Endometrial microvascular endothelial cells (primary cell): ENCODE data around the gene IKZF4. TPM values are rescaled to one million over a fixed set of nuclear protein-coding genes. Genes with fewer than 3 reads are reported as not detected.
"Not testable (repeated sequence)": the region's sequence is repeated elsewhere in the genome, so short reads cannot be mapped to it uniquely, and the experiment has no call there.

Experiments used
- in situ Hi-C: cut with HindIII; loops from 2 replicates; pipeline ENCODE4 v1.10.0; 2017; ENCODE audit warnings: low sequenced_read_pairs, low pct_unique_long_range_greater_than_20kb; ENCODE audit errors: inconsistent ontology term
- total RNA-seq: library from RNA; depleted of rRNA; stranded (reverse); fragments of >200 nt; gene quantifications from one replicate; pipeline ENCODE4 v1.2.3, GENCODE V29; 2015; ENCODE audit errors: inconsistent ontology term

The IKZF4 gene
- total RNA-seq: 1.0 TPM

DNA sequence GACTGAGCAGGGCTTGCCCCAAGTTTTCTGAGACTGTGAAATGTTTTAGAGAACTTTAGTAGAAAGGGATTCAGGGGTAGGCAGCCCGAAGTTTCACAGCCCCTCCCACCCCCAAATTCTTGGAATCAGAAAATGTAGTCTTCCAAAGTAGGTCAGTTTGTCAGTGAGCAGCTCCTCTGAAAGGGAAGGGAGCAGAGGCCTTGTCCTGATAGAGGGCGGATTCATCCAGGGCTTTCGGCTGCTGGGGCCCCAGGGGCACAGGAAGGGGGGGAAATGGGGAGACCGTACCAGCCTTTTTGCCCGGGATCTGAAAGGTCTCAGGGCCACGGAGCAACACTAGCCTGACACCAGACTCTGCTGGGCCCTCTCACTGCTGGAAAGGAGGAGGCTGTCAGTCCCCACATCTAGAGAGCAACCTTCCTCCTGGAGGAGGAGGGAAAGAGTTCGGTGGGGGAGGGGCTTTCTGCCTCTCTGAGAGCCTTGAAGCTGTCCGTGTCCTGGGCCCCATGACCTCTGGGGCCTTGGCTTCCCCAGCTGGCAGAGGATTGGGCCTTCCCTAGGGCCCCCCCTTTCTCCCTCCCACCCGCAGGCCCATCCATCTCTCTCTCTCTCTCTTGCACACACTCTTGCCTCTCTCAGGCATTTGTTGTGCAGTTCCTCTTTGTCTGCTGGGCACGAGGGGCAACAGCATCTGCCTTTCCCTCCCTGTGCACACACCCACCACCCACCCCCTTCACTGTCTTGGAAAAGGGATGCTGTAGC, at the start of gene IKZF4:
TSS of gene IKZF4 (plus strand) at position 621 of the 762 bp plus-strand sequence. CDS start 451 bp downstream, outside the sequence.
- in situ Hi-C loops: no loop called here

- in situ Hi-C loops: no loop called here
Measured at GRCh38 chr12:55972042-55972441, 48.8 kb upstream of the IKZF4 start.

DNA sequence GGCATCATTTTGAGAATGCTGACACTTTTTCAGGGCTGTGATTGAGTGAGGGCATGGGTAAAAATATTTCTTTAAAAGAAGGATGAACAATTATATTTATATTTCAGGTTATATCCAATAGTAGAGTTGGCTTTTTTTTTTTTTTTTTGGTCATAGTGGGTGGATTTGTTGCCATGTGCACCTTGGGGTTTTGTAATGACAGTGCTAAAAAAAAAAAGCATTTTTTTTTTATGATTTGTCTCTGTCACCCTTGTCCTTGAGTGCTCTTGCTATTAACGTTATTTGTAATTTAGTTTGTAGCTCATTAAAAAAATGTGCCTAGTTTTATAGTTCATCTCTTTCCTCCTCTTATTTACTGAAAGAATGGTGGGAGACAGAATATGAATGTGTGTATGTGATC, 48.4 kb upstream of the IKZF4 start:
- in situ Hi-C loops: no loop called here

DNA sequence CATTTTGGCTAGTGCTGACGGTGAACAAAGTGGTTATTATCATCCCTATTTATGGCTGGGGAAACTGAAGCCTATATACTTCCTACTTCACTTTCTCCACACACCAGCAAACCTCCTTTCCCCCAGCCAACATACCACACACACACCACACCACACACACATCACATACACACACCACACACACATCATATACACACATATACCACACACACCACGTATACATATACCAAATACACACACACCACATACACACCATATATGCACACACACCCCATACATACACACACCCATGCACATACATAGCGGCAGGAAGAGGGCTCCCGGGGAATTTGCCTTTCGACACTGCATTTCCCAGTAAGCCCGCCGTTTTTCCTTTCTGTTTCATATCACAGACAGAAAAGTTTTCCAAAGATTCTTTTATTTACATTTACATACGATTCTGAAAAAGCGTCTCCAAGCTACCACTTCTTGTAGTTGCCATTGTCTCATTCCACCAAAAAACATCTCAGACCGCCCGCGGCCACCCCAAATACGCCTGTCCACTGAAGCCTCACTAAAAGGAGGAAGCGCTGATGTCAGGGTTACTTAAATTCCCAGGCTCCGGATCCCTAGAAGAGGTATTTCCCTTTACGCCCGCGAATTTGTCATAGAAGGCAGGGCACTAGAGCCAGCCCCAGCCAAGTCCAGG, 47.8 kb upstream of the IKZF4 start:
- in situ Hi-C loops: no loop called here

DNA sequence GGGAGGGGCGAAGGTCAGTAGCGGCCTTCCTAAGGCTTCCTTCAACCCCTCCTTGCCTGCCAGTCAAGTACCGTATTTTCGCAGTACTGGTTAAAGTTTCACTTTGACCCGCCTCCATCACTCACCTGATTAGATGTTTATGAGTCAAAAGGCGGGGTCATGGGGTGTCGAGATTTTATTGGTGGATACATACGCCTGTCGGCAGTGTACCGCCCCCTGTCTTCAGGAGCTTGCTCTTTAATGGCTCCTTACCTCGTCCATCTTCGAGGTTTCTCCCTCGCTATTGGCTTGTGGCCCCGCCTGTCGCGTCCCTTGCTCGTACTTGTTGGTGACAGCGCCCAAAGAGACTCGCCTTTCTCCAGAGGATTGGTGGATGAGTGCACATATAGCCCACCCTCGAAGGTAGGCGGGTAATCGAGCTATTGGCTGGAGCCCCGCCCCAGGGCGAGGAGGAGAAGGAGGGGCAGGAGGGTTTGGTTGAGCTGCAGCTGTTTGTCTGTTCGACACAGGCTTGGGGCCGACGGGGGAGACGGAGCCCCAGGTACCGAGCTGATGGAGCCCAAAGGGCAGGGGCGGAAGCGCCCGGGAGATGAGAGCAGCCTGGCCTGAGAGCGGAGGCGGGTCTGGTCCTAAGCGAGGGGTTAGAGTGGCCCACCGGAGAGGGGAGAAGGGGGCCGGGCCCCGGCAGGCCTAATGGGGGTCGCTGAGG, 47.1 kb upstream of the IKZF4 start, which contains the start of gene RAB5B:
TSS of gene RAB5B (plus strand) at position 480 of the 709 bp plus-strand sequence. CDS start 12,883 bp downstream, outside the sequence.
- in situ Hi-C loops: no loop called here

GRCh38 chr12:55974308-55974730, 46.5 kb upstream of the IKZF4 start:
- in situ Hi-C loops: no loop called here

GRCh38 chr12:55978393-55978792, 42.5 kb upstream of the IKZF4 start:
- in situ Hi-C loops: no loop called here

GRCh38 chr12:55979069-55979468, 41.8 kb upstream of the IKZF4 start:
- in situ Hi-C loops: no loop called here

- in situ Hi-C loops: not testable (repeated sequence)
Measured at GRCh38 chr12:55981882-55982281, 39.0 kb upstream of the IKZF4 start.

DNA sequence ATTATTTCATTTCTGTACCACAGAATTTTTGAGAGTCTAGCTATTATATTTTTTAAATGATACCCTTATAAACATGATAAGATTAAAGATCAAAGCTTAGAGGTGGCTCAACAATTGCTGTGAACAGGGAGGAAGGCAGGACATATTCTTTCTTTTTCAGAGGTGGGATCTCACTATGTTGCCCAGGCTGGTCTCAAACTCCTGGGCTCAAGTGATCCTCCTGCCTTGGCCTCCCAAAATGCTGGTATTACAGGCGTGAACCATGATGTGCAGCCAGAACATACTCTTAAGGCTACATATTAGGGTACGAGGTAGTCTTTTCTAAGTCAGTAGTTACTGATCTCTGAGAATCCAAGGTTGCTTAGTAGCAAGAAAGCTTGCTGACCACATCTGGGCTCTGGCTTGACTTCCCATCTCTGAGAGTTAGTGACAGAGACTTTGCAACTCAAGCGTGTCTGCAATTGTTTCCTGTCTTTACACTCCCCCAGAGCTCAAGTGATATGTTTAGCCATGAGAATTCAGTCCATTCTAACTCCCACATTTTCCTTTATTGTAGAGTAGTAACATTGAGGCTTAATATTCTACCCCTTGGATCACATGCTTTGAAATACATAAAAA, 38.4 kb upstream of the IKZF4 start:
- in situ Hi-C loops: no loop called here

DNA sequence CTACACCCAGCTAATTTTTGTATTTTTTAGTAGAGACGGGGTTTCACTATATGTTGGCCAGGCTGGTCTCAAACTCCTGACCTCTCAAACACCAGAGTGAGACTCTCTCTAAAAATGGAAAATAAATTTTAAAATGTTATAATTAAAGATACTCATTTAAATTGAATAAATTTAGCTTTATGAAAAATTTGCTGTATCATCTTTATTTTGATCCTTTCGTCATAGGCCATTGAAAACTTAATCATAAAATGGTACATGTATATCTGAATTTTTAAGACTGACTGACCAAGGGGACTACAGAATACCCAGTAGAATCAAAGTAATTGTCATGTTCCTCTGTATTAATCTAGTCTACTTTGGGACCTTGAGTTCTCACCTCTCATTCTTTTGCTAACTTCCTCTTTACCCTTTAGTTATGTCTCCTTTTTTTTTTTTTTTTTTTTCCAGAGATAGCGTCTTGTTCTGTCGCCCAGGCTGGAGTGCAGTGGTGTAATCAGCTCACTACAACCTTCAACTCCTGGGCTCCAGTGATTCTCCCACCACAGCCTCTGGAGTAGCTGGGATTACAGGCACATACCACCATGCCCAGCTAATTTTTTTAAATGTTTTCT, 37.5 kb upstream of the IKZF4 start:
- in situ Hi-C loops: no loop called here

GRCh38 chr12:55984861-55985260, 36.0 kb upstream of the IKZF4 start:
- in situ Hi-C loops: no loop called here

DNA sequence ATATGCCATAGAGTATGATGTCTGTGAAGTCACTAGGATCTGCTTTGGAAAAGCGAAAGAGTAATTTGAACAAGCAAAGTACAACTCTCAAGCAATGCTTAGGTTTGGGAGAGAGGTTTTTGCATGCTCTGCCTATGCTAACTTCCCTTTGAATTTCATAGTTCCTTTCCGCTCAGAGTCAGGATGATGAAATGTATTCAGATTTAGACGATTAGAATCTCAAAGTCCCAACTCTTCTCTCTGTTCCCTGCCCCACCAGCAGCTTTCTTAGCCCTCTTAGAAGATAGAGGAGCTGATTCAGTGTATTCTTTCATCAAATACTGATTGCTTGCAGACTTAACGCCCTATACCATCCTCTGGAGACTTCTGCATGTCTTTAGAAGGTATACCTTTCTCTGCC, 35.5 kb upstream of the IKZF4 start:
- in situ Hi-C loops: no loop called here

GRCh38 chr12:55985976-55986375, 34.9 kb upstream of the IKZF4 start:
- in situ Hi-C loops: not testable (repeated sequence)

DNA sequence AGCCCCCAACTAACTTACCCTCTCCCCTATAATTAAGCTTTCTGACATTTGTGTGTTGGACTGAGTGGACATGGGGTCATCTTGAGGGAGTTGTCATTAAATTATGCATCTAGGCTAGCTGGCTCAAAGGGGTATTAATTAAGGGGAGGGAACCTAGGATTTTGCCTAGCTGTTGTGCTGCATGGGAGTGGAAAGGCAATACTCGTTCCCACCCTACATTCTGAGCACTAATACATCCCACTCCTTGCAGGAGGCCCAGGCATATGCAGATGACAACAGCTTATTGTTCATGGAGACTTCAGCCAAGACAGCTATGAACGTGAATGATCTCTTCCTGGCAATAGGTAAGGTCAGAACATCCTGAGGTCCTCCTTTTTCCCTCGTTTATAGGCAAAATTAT, 29.7 kb upstream of the IKZF4 start:
- in situ Hi-C loops: no loop called here

DNA sequence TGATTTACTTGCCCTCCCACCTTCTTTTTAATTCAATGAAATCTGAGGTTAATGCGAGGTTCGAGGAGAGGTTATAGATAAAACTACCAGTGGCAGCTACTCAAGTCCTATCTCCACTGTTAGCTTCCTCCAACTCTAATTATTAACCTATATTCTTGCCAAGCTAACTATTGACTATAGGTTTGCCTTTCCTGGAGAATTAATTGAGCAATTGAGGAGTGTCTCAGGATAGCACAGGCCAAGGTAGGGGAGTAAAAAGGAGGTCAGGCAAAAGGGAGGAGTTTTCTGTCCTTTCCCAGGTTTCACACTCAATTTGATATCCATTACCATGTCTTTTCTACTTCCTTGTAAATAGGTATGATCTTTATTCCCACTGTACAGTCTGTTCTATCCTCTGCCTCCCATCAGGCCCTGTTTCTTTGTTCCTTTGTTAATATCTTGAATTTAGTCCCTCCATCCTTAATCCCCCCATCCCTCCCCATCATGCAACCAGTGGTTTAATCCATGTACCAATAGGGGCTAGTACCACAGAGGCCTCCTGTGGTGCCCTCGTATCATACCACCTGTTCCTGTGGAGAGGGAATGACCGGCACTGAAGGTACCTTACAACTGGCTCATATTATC, 27.5 kb upstream of the IKZF4 start:
- in situ Hi-C loops: no loop called here

DNA sequence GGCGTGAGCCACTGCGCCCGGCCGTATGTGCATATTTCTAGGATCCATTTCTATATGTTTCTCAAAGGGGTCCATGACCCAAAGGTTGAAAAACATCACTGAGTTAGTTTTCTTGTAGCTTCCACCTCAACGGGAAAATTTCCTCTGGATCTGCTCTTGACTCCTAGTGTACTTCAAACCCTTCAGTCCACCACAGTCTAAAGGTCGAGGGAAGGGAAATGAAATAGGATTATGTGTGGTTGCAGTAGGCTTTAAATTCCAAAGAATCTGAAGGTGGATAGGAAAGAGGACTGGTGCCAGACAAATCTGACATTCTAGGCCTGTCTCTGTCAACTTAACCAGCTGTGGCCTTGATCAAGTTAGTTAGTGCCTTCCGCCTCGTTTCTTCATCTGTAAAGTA, 25.5 kb upstream of the IKZF4 start:
- in situ Hi-C loops: no loop called here

GRCh38 chr12:55996201-55996714, 24.6 kb upstream of the IKZF4 start:
- in situ Hi-C loops: no loop called here
